Measurements from ENCODE around the gene BBS9.

BBS9 gene

DNA sequence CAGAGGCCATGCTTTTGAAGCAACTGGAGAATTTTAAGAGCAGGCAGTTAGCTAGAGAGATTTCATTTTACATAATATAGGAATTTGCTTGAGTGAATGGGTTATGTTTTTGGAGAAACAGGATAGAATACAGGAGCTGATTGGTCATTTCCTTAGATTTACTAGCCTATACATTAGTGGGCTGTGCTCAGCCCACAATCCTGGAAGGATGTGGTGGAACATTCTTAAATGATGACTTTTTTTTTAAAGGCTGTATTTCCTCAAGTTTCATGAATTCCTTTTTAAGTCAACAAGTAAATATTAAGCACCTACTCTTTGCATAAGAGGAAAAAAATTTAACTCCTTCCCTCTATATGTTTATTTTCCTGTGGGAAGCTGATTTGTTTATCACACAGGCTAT is 461.6 kb downstream of the BBS9 start:
- DNase-seq (ENCODE audit: low read depth in 2 of 3, low spot score in 1 of 3) = no peak

DNA sequence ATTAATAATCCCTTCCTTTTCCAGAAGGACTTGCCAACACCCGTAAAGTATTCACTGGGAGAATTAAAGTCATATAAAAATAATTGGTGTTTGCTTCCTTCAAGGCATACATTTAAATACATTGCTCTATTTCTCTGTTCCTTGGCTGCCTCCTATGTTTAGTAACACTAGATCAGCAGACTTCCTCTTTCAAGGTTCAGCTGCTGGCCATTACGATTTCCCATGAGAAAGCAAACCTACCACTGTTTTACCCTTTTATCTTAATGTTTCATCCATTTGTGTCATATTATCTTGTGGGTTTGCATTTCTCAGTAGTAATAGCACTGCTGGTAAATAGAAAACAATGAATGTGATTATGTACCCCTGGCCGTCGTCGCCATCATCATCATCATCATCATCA is 462.1 kb downstream of the BBS9 start:
- DNase-seq (ENCODE audit: low read depth in 2 of 3, low spot score in 1 of 3) = no peak

DNA sequence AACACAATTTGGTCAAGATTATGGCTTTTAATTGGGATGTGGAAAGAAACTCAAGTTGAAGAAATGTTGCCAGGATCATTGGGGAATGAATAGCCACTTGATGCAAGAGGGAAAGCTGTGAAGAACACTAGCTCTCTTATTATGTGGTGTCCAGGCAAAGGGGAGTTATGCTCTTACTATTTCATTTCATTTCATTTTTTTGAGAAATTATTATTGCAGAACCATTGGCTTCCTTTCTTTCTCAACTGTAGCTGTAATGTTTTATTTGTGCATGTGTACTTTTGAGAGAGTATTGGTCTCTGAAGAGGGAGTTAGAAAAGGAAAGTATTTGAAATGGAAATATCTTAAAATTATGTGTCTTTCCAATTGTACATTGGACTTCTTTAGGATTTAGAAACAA is 463.4 kb downstream of the BBS9 start:
- no peak for DNase-seq (ENCODE audit: low read depth in 2 of 3, low spot score in 1 of 3)

DNA sequence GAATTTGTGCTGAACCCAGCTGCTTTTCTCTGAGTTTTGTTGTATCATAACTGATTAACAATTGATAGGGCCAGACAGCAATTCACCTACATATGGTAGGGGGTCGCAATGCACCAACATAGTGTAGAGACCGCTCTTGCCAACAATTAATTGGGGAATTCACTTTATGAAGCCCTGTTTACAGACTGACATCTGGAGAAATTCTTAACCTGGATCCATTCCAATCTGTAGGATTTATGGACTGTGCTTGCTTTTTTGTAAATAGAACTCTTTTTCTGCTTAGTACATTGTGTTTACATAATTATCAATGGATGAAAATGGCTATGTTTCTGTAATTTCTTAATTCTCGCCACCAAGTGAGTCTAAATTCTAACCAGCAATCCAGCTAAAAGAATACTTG is 464.2 kb downstream of the BBS9 start:
- DNase-seq (ENCODE audit: low read depth in 2 of 3, low spot score in 1 of 3) = no peak

DNA sequence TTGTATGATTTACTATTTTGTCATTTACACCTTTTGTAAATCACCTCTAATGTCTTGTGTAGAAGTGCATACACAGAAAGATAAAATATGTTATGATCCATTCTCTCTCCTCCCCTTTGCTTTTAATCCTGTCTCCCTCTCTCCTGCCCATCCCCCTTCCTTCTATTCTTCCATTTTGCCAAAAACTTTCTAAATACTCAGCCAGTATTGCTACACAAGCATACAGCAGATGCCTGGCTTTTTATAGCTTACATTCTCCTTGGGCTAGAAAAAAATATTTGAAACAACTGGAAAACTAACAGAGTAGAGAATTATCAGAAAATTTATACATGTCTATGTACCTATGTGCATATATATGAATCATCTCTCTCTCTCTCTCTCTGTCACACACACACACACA is 467.3 kb downstream of the BBS9 start:
- DNase-seq (ENCODE audit: low read depth in 2 of 3, low spot score in 1 of 3) = no peak

DNA sequence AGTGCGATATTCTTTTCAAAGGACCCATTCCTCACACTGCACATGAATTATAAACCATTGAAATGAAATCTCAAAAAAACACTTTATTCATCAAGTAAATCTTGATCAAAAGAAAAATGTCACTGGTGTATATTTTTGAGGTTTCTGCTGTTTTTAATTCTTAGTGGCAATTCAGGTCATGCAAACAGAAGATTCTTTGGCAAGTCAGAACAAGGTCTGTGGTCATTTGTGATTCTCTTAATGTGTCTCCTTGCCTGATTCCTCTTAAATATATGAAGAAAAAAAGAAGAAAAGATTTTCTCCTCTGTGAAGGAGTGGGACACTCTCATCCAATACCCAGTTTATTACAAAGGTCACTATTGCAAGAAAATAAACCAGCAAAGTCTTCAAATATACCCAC is 467.8 kb downstream of the BBS9 start:
- DNase-seq (ENCODE audit: low read depth in 2 of 3, low spot score in 1 of 3) = no peak

DNA sequence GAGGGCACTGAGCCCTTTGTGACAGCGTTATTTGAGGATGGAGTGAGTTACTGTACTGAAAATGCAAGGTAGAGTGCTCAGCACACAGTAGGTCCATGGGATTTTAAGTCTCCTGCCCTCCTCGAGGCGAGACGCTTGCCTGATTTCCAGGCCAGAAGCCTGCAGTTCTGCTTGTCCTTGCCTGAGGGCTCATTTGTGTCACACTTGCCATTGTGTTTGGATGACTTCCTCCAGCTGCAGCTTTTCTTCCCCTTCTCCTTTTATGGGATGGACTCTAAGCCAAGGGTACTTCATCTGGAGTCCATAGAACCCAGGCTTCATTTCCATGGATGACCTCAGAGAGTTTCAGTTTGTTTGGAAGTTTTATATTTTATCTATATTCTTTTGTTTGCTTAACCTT is 471.7 kb downstream of the BBS9 start:
- DNase-seq (ENCODE audit: low read depth in 2 of 3, low spot score in 1 of 3) = no peak

DNA sequence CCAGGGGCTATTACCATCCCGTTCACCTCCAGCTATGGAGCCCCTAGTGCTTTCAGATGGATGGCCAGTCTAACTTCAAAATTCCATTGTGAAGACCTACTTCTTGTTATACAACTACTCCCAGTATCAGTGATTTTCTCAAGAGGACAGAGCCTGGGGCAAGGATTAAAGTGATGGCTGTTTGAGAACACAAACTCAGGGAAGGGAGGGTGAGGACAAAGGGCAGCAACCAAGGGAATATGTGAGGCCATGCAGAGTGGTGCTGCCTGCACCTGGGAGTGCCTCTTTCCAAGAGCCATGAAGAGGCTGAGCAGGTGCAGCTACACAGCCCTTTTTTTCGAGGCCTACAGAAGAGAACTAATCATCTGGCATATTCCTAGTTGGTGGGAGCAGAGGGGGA is 472.5 kb downstream of the BBS9 start:
- no peak for DNase-seq (ENCODE audit: low read depth in 2 of 3, low spot score in 1 of 3)

DNA sequence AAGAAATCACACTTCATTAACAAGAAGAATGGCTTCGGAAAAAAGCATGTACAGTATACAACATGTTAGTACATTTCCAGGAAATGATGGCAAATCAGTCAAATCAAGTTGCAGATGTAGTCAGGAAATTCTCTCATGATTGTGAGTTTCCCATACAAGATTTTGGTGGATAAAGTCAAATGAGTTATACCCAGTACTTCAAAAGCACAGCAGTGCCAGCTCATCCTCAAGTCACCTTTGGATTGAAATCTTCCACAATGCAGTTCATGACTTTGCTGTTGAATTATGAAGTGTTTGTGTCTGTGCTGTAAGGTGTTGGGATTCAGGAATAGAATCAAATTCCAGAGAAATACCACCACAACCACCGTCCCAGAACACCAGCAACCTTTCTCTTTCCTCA is 474.7 kb downstream of the BBS9 start:
- DNase-seq (ENCODE audit: low read depth in 2 of 3, low spot score in 1 of 3) = no peak

DNA sequence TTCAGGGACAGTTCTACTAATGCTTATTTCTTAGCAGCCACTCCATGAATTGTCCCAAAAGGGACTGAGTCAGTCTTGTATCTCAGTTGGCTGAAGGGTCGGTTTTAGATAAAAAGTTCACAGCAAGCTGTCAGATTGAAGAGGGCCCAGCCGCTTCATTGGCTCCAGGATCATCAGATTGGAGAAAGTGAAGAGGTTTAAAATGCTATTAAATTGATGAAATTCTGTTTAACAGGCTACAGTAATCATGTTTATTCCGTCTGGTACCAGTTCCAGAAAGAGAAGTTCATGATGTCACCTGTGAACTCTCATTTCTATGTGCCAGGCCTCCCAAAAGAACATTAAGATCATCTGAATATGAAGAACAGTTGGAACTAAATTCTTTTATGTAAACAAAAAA is 481.6 kb downstream of the BBS9 start:
- DNase-seq (ENCODE audit: low read depth in 2 of 3, low spot score in 1 of 3) = no peak

DNA sequence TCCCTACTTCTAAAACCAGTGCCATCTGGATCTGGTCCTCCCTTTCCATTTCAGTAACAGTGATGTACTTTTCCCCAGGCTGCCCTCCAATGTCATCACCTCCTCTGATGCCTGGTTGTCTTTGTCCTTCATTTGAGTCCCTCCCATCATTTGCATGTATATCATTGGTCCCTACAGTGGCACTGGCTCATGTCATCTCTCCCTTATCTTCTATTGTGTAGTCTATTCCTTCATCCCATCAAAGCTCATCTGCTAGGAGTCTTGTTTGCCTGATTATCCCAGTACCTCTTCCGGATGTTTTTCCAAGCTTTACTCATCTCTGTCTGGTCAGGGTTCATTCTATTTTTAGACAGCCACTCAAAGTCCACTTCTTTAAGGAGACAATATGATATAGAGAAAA is 483.1 kb downstream of the BBS9 start:
- DNase-seq (ENCODE audit: low read depth in 2 of 3, low spot score in 1 of 3) = no peak

DNA sequence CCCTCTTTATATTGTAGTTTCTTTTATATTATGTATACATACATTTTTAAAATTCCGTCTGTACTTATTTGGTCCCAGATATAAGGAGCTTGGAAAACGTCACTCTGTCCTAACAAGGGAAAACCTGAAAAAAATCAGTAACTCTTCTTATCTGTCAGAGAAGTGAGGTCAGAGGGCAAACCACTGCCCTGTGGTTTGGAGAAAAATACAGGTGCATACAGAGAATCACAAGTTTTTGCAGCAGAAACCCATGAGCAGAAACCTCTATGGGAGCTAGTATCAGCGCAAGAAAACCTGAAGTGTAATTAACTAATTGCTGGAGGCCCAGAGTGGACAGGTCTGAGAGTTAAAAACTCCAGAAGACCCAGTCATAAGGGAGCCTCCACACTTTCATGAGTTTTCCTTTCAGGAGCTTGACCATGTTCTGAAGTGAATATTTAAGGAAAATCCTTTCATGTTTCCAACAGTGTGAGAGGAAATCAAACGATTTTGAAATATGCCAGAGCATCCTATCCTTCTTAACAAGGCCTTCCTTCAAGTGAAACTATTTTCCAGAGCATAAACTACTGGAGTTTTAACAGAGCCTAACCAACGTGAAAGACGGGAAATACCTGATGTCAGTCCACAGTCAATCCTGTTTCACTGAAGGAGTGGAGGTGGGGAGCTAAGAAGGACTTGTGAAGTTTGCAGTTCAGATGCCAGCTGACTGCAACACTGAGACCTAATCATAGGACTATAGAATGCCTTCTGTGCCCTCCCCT is 485.2 kb downstream of the BBS9 start:
- no peak for DNase-seq (ENCODE audit: low read depth in 2 of 3, low spot score in 1 of 3)

DNA sequence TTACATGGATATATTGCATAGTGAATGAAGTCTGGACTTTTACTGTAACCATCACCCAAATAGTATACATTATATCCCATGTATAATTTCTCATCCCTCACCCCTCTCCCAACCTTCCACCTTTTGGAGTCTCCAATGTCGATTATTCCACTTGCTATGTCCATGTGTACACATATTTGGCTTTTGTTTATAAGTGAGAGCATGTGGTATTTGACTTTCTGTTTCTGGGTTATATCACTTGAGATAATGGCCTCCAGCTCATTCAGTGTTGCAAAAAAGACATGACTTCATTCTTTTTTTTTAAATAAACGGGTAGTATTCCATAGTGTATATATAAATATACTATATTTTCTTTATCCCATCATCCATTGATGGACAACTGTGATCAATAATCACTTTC is 487.4 kb downstream of the BBS9 start:
- DNase-seq (ENCODE audit: low read depth in 2 of 3, low spot score in 1 of 3) = no peak

DNA sequence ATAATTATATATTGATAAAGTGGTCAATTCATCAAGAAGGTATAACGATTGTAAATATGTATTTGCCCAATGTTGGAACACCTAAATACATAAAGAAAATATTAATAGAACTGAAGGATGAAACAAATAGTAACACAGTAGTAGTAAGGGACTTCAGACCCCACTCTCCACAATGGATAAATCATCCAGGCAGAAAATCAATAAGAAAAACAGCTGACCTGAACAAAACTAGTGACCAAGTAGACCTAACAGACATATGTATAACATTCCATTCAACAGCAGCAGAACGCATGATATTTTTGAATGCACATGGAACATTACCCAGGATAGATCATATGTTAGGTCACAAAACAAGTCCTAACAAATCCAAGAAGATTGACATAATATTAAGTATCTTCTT is 489.9 kb downstream of the BBS9 start:
- DNase-seq (ENCODE audit: low read depth in 2 of 3, low spot score in 1 of 3) = no peak

DNA sequence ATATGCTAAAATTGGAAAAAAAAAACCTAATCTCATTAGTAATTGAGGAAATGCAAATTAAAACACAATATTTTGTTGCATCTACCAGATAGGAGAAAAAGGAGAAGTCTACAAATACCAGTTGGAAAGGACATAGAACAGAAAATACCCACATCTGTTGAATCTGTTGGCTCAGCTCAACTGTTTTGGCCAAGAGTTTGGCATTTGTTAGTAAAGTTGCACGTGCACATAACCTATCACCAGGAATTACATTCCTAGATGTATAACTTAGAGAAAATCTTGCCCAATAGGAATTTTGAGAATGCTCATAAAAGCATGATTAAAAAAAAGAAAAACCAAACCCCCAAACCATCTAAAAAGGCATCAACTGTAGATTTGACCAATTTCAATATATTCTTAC is 493.9 kb downstream of the BBS9 start:
- DNase-seq (ENCODE audit: low read depth in 2 of 3, low spot score in 1 of 3) = no peak

DNA sequence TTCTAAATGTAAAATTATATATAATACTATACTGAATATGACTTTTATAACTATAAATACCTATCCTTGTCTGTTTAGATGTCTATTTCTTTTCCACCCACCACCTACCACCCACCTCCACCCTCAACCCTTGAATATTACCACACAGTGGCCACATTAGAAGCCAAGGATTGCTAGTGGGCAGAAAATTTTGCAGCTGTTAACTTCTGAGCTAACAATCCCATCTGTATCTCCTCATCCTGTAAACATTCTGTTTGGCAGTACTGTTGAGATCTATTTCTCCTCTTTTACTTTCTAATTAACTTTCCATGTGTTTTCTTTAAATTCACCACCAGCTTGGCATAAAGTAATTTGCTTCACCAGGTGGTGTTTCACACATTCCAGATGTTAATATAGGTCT is 494.9 kb downstream of the BBS9 start:
- DNase-seq (ENCODE audit: low read depth in 2 of 3, low spot score in 1 of 3) = no peak

DNA sequence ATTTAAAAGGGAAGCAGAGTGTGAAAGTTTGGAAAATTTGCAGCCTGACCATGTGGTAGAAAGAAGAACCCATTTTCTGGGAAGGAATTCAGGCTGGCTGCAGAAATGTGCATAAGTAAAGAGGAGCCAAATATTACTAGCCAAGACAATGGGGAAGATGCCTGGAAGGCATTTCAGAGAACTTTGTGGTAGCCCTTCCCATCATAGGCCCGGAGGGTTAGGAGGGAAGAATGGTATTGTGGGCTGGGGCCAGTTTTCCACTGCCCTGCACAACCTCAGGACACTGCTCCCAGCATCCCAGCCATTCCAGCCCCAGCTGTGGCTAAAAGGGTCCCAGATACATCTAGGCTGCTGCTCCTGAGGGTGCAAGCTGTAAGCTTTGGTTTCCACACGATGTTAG is 497.5 kb downstream of the BBS9 start:
- no peak for DNase-seq (ENCODE audit: low read depth in 2 of 3, low spot score in 1 of 3)

DNA sequence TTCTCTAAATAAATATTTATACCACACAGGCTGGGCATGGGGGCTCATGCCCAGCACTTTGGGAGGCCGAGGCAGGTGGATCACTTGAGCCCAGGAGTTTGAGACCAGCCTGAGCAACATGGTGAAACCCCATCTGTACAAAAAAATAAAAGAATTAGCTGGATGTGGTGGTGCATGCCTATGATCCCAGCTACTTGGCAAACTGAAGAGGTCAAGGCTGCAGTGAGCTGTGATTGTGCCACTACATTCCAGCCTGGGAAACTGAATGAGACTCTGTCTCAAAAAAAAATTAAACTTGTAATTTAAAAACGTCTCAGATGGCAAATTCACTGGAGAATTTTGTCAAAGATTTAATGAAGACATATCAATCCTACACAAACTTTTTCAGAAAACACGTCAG is 498.4 kb downstream of the BBS9 start:
- DNase-seq (ENCODE audit: low read depth in 2 of 3, low spot score in 1 of 3) = no peak

DNA sequence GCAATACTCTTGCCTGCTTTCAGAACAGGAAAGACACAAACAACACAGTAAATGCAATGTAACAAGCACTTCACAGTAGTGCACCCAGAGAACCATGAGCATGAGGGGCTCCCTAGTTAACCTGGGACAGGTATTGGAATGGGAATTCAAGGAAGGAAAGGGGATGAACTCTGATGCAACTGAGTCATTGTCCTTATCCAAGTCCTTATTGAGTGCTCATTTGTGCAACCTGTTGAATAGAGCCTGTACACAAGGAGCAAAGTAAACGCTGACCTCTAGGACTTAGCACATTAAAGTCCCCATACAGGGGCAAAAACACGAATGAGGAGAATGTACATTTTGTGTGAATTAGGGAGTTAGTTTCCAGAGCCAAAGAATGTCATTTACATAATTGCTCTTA is 499.5 kb downstream of the BBS9 start:
- DNase-seq (ENCODE audit: low read depth in 2 of 3, low spot score in 1 of 3) = no peak

DNA sequence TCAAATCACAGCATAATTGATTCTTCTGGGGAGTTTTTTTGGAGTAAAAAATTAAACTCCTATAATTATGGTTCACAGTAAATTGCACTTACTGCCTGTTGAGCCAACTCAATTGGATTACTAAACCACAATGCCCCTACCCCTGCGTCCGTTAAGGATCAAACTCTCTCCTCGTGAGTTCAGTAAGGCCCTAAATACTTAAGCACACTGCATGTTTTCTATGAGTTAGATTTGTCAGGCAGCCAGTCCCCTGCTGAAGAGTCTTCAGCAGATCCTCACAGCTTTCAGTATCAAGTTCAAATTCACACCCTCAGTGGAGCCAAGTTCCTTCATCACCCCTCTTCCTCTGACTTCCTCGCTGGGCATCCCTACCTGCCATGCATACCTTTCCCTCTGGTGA is 501.0 kb downstream of the BBS9 start:
- no peak for DNase-seq (ENCODE audit: low read depth in 2 of 3, low spot score in 1 of 3)

DNA sequence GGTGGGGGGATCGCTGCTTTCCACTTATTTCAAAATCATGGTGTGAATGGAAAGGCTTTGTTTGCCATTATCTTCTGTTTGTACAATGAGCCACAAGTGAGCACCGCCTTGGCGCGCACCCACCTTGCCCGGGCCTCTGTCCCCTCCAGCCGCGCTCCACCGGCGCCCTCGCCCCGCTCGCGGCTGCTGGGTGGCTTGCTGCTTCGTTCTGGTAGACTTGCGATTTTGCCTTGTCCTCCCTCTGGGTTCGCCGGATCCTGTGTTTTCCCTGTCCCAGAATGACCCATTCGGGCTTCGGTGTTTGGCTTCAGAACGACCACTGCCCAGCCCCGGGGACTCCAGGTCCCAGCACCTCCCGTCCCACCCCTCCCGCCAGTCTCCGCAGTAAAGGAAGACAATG is 503.0 kb downstream of the BBS9 start:
- DNase-seq (ENCODE audit: low read depth in 2 of 3, low spot score in 1 of 3) = no peak

DNA sequence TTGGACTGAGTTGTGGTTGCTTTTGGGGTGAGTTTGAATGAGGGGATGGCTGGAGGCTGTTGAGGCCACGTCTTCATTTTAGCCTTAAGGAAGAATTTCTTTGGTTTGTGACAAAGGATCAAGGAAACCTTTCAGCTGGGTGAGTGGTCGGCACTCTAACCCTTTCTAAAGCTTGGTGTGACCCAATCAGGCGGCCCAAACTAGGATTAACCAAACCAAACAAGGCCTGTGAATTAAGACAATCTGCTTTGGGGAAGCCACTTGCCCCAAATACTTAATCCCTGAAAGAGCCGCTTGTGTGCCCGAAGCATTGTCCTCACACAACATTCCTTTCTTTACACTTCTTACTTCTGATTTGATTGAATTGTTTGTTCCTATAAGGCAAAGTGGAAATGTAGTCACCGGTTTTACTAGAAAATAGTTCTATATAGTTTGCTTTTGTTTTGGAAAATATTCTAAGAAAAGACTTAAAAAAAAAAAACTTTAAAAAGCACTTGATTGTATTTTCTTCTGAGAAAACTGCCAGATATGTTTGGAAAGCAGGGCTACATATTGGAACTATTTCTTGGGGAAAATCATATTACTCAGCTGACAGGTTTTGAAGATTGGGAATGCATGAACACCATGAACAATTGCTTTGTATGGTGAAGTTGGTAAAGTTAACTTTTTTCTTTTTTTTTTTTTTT is 503.6 kb downstream of the BBS9 start:
- DNase-seq (ENCODE audit: low read depth in 2 of 3, low spot score in 1 of 3) = no peak

DNA sequence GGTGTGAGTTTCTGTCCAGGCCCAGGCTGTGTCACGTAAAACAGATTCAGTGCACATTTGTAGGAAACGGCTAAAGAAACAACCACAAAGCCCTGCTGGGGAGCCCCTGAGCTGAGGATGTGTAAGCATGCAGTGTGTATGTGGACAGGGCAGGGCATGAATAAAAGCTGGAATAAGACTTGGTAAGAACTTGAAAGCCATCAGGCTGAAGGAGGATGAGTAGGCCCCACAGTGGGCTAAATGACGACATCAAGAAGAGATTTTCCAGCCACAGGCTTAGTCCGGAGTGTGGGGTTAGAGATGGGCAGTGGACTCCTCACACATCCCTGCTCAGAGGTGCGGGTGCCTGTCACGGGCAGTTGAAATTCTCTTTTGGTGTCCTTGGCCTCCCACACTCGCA is 505.2 kb downstream of the BBS9 start:
- DNase-seq (ENCODE audit: low read depth in 2 of 3, low spot score in 1 of 3) = no peak
